RWPE2 (cell line): ENCODE results near the gene TMEM184A.

Experiments used
- ATAC-seq: fragments of 200-7000 bp; cut with Tn5 transposase; 3 replicates; pipeline ENCODE4 v1.9.1; 2021; ENCODE audit warnings: low read depth
- DNase-seq: peaks from one replicate; pipeline ENCODE4 v3.0.0-alpha.2; 2020; ENCODE audit warnings: low spot score
- H3K27ac ChIP-seq: fragments of 450-650 bp; 2 replicates; pipeline ENCODE4 v1.5.1; 2017; ENCODE audit warnings: mild to moderate bottlenecking; ENCODE audit not compliant: poor library complexity, severe bottlenecking
- H3K27me3 ChIP-seq: fragments of 250-450 bp; sonication (Bioruptor Pico); 2 replicates; pipeline ENCODE4 v1.5.1; 2021; ENCODE audit warnings: mild to moderate bottlenecking, moderate library complexity; ENCODE audit not compliant: insufficient read depth, poor library complexity, severe bottlenecking
- H3K36me3 ChIP-seq: fragments of 250-450 bp; sonication (Bioruptor Pico); 2 replicates; pipeline ENCODE4 v1.5.1; 2020; ENCODE audit warnings: low read depth, mild to moderate bottlenecking, moderate library complexity
- H3K4me1 ChIP-seq: fragments of 250-450 bp; sonication (Bioruptor Pico); 2 replicates; pipeline ENCODE4 v1.5.1; 2021; ENCODE audit warnings: mild to moderate bottlenecking, moderate library complexity; ENCODE audit not compliant: insufficient read depth, poor library complexity, severe bottlenecking
- H3K4me3 ChIP-seq: fragments of 250-450 bp; sonication (Bioruptor Pico); 2 replicates; pipeline ENCODE4 v1.5.1; 2021; ENCODE audit warnings: mild to moderate bottlenecking, moderate library complexity; ENCODE audit not compliant: severe bottlenecking
- H3K9me3 ChIP-seq: fragments of 250-450 bp; sonication (Bioruptor Pico); 2 replicates; pipeline ENCODE4 v1.5.1; 2021; ENCODE audit warnings: mild to moderate bottlenecking, moderate library complexity; ENCODE audit not compliant: severe bottlenecking
- TF ChIP-seq, protein P1 (sequence below): fragments of 450-650 bp; IDR thresholded peaks from one replicate; pipeline ENCODE4 v1.5.1; 2017; ENCODE audit warnings: mild to moderate bottlenecking, moderate library complexity; ENCODE audit not compliant: poor library complexity, severe bottlenecking

The TMEM184A gene

DNA sequence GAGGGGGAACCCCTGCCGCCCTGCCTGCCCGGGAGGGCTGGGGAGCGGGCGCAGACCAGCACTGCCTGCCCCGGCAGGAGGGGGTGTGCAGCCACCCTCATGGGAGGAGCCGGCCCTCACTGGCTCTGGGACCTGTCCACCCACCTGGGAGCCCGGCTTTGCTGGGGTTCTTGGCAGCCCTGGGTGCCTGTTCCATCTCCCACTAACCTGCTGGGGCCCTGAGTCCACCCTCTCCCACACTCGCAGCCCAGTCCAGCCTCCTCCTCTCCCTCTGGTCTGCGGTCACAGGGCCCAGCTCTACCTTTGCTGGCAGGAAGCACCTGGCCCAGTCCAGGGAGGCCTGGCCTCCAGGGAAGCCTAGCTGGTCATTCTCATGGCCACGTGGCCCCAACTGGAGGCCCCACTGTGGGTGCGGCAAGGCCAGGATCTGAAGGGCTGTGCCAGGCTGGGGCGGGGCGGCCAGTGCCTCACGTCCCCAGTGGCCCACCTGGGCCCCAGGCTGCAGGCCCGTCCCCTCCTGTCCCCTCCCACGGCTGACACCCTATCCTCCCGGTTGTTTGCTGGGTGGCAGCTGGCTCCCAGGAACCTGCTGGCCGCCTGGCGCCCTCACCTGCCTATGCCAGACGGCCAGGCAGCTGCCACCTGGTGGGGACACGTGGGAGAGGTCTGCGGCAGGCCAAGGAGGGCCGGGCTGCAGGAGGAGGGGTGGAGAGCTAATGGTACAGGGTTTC, at the start of gene TMEM184A:
TMEM184A (minus strand) TSS at position 393 of the 731 bp plus-strand sequence. CDS start 721 bp downstream, outside the sequence.
- H3K27ac ChIP-seq, result peak within 1 kb of the TSS; percentile 91
- TF ChIP-seq, protein P1, sequence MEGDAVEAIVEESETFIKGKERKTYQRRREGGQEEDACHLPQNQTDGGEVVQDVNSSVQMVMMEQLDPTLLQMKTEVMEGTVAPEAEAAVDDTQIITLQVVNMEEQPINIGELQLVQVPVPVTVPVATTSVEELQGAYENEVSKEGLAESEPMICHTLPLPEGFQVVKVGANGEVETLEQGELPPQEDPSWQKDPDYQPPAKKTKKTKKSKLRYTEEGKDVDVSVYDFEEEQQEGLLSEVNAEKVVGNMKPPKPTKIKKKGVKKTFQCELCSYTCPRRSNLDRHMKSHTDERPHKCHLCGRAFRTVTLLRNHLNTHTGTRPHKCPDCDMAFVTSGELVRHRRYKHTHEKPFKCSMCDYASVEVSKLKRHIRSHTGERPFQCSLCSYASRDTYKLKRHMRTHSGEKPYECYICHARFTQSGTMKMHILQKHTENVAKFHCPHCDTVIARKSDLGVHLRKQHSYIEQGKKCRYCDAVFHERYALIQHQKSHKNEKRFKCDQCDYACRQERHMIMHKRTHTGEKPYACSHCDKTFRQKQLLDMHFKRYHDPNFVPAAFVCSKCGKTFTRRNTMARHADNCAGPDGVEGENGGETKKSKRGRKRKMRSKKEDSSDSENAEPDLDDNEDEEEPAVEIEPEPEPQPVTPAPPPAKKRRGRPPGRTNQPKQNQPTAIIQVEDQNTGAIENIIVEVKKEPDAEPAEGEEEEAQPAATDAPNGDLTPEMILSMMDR, result peak; percentile 84
- H3K27me3 ChIP-seq, result no peaks in the 10 kb centered on the region
- ATAC-seq (peak; percentile 57), DNase-seq (peak; percentile 91)
- peak within 1 kb of the TSS; percentile 18 for H3K4me3 ChIP-seq
- no peaks in the 10 kb centered on the region for H3K9me3 ChIP-seq
- H3K36me3 ChIP-seq, result no peaks in the 10 kb centered on the region
- peaks cover 30% of the 10 kb centered on the region for H3K4me1 ChIP-seq

DNA sequence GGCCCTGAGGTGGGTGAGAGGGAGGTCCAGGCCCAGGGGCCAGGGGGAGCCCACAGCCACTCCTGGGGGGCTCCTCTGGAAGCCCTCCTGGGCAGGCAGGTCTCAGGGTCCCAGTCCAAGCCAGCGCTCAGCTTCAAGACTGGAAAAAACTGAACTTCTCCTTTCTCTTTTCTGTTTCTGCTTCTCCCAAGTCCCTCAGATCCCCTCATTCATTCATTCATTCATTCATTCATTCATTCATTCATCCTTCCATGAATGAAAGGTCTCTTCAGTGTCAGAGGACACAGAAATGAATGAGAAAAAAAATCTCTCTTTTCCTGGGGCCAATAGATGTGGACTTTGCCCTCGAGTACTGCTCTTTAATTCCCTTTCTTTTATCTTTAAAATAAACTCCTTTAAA, 48.4 kb upstream of the TMEM184A start:
- H3K9me3 ChIP-seq, result no peaks in the 10 kb centered on the region
- H3K27me3 ChIP-seq, result peaks cover 25% of the 10 kb centered on the region
- no peaks in the 10 kb centered on the region for H3K4me1 ChIP-seq
- TF ChIP-seq, protein P1, result no peak
- DNase-seq, result no peak
- H3K27ac ChIP-seq, result no peak overlapping the region
- H3K36me3 ChIP-seq, result no peaks in the 10 kb centered on the region
- H3K4me3 ChIP-seq, result no peak overlapping the region
- no peak for ATAC-seq

DNA sequence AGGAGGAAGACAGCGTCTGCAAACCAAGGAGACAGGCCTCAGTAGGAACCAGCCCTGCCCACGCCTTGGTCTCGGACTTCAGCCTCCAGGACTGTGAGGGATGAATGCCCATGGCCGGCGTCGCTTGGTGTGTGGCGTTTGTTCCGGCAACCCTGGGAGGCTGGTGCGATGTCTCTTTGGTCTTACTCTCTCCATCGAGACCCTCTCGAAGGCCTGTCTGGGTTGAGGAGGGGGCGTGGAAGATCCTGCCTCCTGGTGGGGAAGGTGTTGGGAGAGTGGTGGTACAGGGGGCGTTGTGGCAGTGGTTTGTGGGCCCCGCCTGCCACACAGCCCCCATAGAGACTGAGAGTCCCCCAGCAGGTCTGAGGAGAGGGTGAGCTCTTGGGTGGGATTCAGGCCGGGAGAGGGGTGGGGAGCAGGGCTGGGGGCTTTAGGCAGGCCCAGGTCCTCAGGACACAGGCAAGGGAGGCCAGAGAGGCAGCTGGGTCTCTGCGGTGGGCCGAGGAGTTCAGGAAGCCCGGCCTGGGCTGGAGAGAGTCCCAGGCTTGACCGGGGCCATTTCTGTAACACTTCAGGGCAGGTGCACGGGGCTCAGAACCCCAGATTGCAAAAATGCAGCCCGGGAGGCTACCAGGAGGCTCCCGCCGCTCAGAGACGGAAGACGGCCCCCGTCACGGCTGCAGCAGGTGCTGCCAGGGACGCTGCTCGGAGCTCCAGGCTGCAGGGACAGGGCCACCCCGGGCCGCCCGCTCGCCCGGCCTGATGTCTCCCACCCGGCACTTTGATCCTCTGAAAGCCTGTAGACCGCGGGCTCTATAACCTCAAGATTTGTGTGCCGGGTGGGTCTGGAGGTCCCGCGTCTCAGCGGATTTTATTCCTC, 47.6 kb upstream of the TMEM184A start:
- 0 out of 3 replicates have a peak, but pooled peaks have one; percentile 31 for ATAC-seq
- TF ChIP-seq, protein P1, result no peak
- Histone ChIP-seq H3K27me3 (peaks cover 25% of the 10 kb centered on the region), H3K4me3 (no peak overlapping the region), H3K36me3 (no peaks in the 10 kb centered on the region), H3K4me1 (no peaks in the 10 kb centered on the region), H3K9me3 (no peaks in the 10 kb centered on the region), H3K27ac (no peak overlapping the region)
- DNase-seq, result no peak

DNA sequence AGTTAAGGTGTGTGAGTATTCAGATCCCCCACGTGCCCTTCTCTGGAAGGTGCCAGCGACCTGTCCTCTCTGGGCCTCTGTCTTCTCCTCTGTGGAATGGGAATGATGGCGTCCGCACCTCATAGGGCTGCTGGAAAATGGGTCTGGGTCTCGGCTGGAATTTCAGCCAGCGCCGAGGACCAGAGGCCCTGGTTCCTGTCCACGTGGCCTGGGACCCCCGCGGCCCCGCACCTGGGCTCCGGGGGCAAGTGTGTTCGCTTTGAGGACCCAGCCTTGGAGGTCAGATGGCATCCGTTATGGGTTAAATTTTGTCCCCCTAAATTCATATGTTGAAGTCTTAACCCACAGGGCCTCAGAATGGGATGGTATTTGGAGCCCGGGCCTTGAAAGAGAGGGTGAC, 46.4 kb upstream of the TMEM184A start:
- no peaks in the 10 kb centered on the region for H3K4me1 ChIP-seq
- DNase-seq (no peak), ATAC-seq (no peak)
- TF ChIP-seq, protein P1, result no peak
- H3K36me3 ChIP-seq, result no peaks in the 10 kb centered on the region
- H3K27me3 ChIP-seq, result peaks cover 25% of the 10 kb centered on the region
- H3K9me3 ChIP-seq, result no peaks in the 10 kb centered on the region
- H3K4me3 ChIP-seq, result no peak overlapping the region
- no peak overlapping the region for H3K27ac ChIP-seq
